CD4-positive, alpha-beta T cell treated with Interleukin-21 for 1 hour (primary cell): Measurements from ENCODE around the gene IQCF6.
"Not testable (repeated sequence)": the region's sequence is repeated elsewhere in the genome, so short reads cannot be mapped to it uniquely, and the experiment has no call there.

Experiments
- DNase-seq: peaks from one replicate; pipeline ENCODE4 v3.0.0-alpha.2; 2020

The IQCF6 gene

GRCh38 chr3:51779137-51779536 is at the start of gene IQCF6:
TSS of gene IQCF6 (minus strand) at chr3:51779237. CDS start at chr3:51779224, 13 bp downstream.
- no peak for DNase-seq

- DNase-seq, result no peak
Observed at GRCh38 chr3:51828297-51828696, 49.3 kb upstream of the IQCF6 start.

GRCh38 chr3:51819709-51820406 is 40.8 kb upstream of the IQCF6 start:
- DNase-seq, result no peak

- DNase-seq, result no peak
Observed at GRCh38 chr3:51819151-51819550, 40.1 kb upstream of the IQCF6 start.

GRCh38 chr3:51817375-51817774 is 38.3 kb upstream of the IQCF6 start:
- no peak for DNase-seq

- DNase-seq, result no peak
Observed at GRCh38 chr3:51816723-51817122, 37.7 kb upstream of the IQCF6 start.

- DNase-seq, result no peak
Observed at GRCh38 chr3:51815614-51816013, 36.6 kb upstream of the IQCF6 start.

GRCh38 chr3:51814034-51814433 is 35.0 kb upstream of the IQCF6 start:
- DNase-seq, result no peak

GRCh38 chr3:51813539-51813938 is 34.5 kb upstream of the IQCF6 start:
- no peak for DNase-seq

GRCh38 chr3:51808934-51809333 is 29.9 kb upstream of the IQCF6 start:
- DNase-seq, result no peak

- DNase-seq, result no peak
Observed at GRCh38 chr3:51802106-51802703, 23.2 kb upstream of the IQCF6 start.

- no peak for DNase-seq
Observed at GRCh38 chr3:51800750-51801125, 21.7 kb upstream of the IQCF6 start.

GRCh38 chr3:51799879-51800749 is 21.1 kb upstream of the IQCF6 start:
- DNase-seq, result peak; percentile 67

- no peak for DNase-seq
Observed at GRCh38 chr3:51798411-51798963, 19.4 kb upstream of the IQCF6 start.

- DNase-seq, result no peak
Observed at GRCh38 chr3:51796854-51797253, 17.8 kb upstream of the IQCF6 start.

GRCh38 chr3:51794206-51794605 is 15.2 kb upstream of the IQCF6 start:
- DNase-seq, result no peak

- DNase-seq, result no peak
Observed at GRCh38 chr3:51792206-51792605, 13.2 kb upstream of the IQCF6 start.

GRCh38 chr3:51789437-51789836 is 10.4 kb upstream of the IQCF6 start:
- no peak for DNase-seq

GRCh38 chr3:51787576-51787975 is 8.5 kb upstream of the IQCF6 start:
- DNase-seq, result not testable (repeated sequence)

- no peak for DNase-seq
Observed at GRCh38 chr3:51786267-51786666, 7.2 kb upstream of the IQCF6 start.

- no peak for DNase-seq
Observed at GRCh38 chr3:51778554-51778953, 483 bp downstream of the IQCF6 start.

GRCh38 chr3:51777985-51778384 is 1.1 kb downstream of the IQCF6 start:
- DNase-seq, result no peak

GRCh38 chr3:51773529-51774056 is 5.4 kb downstream of the IQCF6 start:
- DNase-seq, result no peak
